Activated T-helper 1 cell treated with anti-CD3 and anti-CD28 coated beads, Interleukin-12 subunit alpha, Interleukin-12 subunit beta, Interleukin-2, Interleukin-4 antibody, amounts not matched to agents 30 ng/mL and 10 ng/mL and 1 ng/mL, durations not matched to agents 14 hours and 24 hours and 36 hours (primary cell): Measurements from ENCODE around the gene INSL3. TPM values are rescaled to one million over a fixed set of nuclear protein-coding genes. Genes with fewer than 3 reads are reported as not detected.
A peak's percentile ranks its signal among the peaks of the same experiment; 100 is the strongest.
"Not testable (repeated sequence)": the region's sequence is repeated elsewhere in the genome, so short reads cannot be mapped to it uniquely, and the experiment has no call there.

Experiments
- DNase-seq: peaks from one replicate; pipeline ENCODE4 v3.0.0; 2021; ENCODE audit warnings: low spot score
- H3K27ac Mint-ChIP-seq: one replicate; pipeline ENCODE4 v1.8.0; 2021; ENCODE audit warnings: mild to moderate bottlenecking, mixed read lengths
- H3K27me3 Mint-ChIP-seq: one replicate; pipeline ENCODE4 v1.8.0; 2022; ENCODE audit warnings: mild to moderate bottlenecking, moderate library complexity, mixed read lengths; ENCODE audit not compliant: insufficient read depth
- H3K36me3 Mint-ChIP-seq: one replicate; pipeline ENCODE4 v1.8.0; 2021; ENCODE audit warnings: low read depth, mixed read lengths
- H3K4me1 Mint-ChIP-seq: one replicate; pipeline ENCODE4 v1.8.0; 2021; ENCODE audit warnings: low read depth, mixed read lengths
- H3K4me3 Mint-ChIP-seq: one replicate; pipeline ENCODE4 v1.8.0; 2021; ENCODE audit warnings: mild to moderate bottlenecking, moderate library complexity, mixed read lengths
- H3K9me3 Mint-ChIP-seq: one replicate; pipeline ENCODE4 v1.8.0; 2021; ENCODE audit warnings: mixed read lengths
- intact Hi-C: fragments of 100-400 bp; cut with micrococcal nuclease; formaldehyde crosslinking; loops from one replicate; pipeline ENCODE4 v1.15.1; 2024
- total RNA-seq: library from RNA; stranded (reverse); gene quantifications from 2 replicates; pipeline ENCODE4 v1.2.3, GENCODE V29; 2022

INSL3 gene
- total RNA-seq, 1 donor from 2014 or later: 9.3 TPM

DNA sequence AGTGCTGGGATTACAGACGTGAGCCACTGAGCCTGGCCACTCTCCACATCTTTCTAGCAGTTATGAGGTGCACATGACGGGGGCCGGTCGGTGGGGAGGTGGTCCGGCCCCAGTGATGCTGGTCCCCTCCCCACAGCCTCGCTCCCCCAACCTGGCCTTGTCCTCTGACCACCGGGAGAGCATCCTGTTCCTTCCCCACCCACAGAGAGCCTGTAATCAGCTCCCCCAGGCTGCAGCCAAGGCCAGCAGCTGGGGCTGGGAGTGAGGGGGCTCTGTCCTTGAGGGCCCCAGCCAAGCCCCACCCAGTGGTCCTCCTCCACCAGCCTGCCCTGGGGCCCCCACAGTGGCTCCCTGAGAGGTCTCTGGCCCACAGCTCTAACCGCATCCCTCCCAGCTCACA, 3.0 kb upstream of the INSL3 start:
- H3K4me1 Mint-ChIP-seq: no peaks in the 10 kb centered on the region
- peak overlapping the region; percentile 34 for H3K27ac Mint-ChIP-seq
- peaks cover 22% of the 10 kb centered on the region for H3K36me3 Mint-ChIP-seq
- intact Hi-C loops: no loop called here
- no peaks in the 10 kb centered on the region for H3K9me3 Mint-ChIP-seq
- H3K27me3 Mint-ChIP-seq: no peaks in the 10 kb centered on the region
- H3K4me3 Mint-ChIP-seq: no peak overlapping the region
- no peak for DNase-seq

DNA sequence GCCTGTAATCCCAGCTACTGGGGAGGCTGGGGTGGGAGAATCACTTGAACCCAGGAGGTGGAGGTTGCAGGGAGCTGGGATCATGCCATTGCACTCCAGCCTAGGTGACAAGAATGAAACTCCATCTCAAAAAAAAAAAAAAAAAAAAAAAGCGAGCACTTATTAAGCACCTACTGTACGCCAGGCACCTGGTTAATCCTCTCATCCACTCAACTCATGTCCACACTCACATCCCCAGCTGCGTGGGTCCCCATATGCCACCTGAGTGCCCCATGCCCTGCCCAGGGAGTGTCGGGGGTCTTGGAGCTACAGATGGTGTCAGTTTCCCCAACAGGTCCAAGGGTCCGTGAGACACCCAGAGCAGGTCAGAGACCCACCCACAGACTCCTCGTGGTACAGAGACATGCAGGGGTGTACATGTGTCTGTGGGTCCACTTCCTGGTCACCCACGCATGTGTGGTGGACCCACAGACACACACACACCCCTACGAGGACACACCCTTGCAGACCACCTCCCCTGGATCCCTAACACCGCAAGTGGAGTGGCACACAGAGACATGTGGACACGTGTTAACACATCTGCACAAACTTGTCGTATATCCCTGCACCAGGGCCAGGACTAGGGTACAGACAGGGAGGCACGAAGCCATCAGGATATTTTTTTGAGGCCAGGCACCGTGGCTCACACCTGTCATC, 3.5 kb downstream of the INSL3 start:
- intact Hi-C loops: no loop called here
- DNase-seq: no peak
- no peak overlapping the region for H3K27ac Mint-ChIP-seq
- no peaks in the 10 kb centered on the region for H3K27me3 Mint-ChIP-seq
- no peak overlapping the region for H3K4me3 Mint-ChIP-seq
- H3K4me1 Mint-ChIP-seq: no peaks in the 10 kb centered on the region
- no peaks in the 10 kb centered on the region for H3K9me3 Mint-ChIP-seq
- H3K36me3 Mint-ChIP-seq: peaks cover 5% of the 10 kb centered on the region

DNA sequence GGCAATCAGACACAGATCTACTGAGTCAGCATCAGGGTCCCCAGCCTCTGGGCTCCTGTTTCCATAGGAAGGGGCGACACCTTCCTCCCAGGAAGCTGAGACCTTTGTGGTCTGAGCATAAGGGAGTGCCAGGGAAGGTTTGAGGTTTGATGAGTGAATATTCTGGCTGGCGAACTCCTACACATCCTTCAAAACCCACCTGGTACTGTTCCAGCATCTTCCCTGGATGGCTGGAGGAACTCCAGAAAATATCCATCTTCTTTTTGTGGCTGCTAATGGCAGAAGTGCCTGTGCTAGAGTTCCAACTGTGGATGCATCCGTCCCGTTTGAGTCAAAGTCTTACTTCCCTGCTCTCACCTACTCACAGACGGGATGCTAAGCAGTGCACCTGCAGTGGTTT, 9.2 kb downstream of the INSL3 start:
- no peak overlapping the region for H3K27ac Mint-ChIP-seq

DNA sequence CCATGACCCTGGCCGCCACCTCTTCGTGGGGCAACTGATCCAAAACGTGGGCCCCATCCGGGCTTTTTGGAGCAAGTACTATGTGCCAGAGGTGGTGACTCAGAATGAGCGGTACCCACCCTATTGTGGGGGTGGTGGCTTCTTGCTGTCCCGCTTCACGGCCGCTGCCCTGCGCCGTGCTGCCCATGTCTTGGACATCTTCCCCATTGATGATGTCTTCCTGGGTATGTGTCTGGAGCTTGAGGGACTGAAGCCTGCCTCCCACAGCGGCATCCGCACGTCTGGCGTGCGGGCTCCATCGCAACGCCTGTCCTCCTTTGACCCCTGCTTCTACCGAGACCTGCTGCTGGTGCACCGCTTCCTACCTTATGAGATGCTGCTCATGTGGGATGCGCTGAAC, 9.6 kb downstream of the INSL3 start:
- H3K27me3 Mint-ChIP-seq: peaks cover 6% of the 10 kb centered on the region
- H3K4me1 Mint-ChIP-seq: peaks cover 5% of the 10 kb centered on the region
- no peak for DNase-seq
- no peak overlapping the region for H3K4me3 Mint-ChIP-seq
- no peak overlapping the region for H3K27ac Mint-ChIP-seq
- H3K9me3 Mint-ChIP-seq: no peaks in the 10 kb centered on the region
- intact Hi-C loops: no loop called here
- peaks cover 5% of the 10 kb centered on the region for H3K36me3 Mint-ChIP-seq

More for the DNA sequence above, 9.2 kb downstream of the INSL3 start:
- intact Hi-C loops: no loop called here
- H3K27me3 Mint-ChIP-seq: peaks cover 6% of the 10 kb centered on the region
- H3K4me1 Mint-ChIP-seq: peaks cover 4% of the 10 kb centered on the region
- H3K9me3 Mint-ChIP-seq: no peaks in the 10 kb centered on the region
- H3K36me3 Mint-ChIP-seq: peaks cover 5% of the 10 kb centered on the region
- no peak for DNase-seq
- no peak overlapping the region for H3K4me3 Mint-ChIP-seq

DNA sequence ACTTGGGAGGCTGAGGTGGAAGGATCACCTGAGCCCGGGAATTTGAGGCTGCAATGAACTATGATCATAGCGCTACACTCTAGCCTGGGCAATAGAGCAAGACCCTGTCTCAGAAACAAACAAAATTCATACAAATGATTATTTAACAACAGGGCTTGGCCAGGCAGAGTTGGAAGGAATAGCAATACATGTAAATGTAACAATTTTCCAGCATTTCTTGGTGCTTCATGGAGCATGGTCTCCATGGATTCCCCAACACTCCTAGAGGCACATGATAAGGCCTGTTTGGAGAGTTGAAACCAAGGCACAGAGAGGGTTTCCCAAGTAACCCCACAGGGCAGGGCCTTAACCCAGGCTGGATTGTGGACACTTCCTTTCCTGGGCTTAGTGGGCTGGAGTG, 10.2 kb downstream of the INSL3 start:
- Mint-ChIP-seq H3K27me3 (peaks cover 6% of the 10 kb centered on the region), H3K4me3 (no peak overlapping the region), H3K36me3 (peaks cover under 1% of the 10 kb centered on the region), H3K4me1 (peaks cover 5% of the 10 kb centered on the region), H3K9me3 (no peaks in the 10 kb centered on the region), H3K27ac (no peak overlapping the region)
- intact Hi-C loops: no loop called here
- DNase-seq: no peak

DNA sequence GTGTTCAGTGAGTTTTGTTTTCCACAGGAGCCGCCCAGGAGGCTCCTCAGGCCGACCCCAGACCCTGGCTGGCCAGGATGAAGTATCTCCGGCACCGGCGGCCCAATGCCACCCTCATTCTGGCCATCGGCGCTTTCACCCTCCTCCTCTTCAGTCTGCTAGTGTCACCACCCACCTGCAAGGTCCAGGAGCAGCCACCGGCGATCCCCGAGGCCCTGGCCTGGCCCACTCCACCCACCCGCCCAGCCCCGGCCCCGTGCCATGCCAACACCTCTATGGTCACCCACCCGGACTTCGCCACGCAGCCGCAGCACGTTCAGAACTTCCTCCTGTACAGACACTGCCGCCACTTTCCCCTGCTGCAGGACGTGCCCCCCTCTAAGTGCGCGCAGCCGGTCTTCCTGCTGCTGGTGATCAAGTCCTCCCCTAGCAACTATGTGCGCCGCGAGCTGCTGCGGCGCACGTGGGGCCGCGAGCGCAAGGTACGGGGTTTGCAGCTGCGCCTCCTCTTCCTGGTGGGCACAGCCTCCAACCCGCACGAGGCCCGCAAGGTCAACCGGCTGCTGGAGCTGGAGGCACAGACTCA, 13.5 kb downstream of the INSL3 start:
- no peak overlapping the region for H3K4me3 Mint-ChIP-seq
- H3K9me3 Mint-ChIP-seq: no peaks in the 10 kb centered on the region
- no peak for DNase-seq
- no peaks in the 10 kb centered on the region for H3K36me3 Mint-ChIP-seq
- H3K4me1 Mint-ChIP-seq: peaks cover 23% of the 10 kb centered on the region
- intact Hi-C loops: no loop called here
- no peak overlapping the region for H3K27ac Mint-ChIP-seq
- peaks cover 10% of the 10 kb centered on the region for H3K27me3 Mint-ChIP-seq

DNA sequence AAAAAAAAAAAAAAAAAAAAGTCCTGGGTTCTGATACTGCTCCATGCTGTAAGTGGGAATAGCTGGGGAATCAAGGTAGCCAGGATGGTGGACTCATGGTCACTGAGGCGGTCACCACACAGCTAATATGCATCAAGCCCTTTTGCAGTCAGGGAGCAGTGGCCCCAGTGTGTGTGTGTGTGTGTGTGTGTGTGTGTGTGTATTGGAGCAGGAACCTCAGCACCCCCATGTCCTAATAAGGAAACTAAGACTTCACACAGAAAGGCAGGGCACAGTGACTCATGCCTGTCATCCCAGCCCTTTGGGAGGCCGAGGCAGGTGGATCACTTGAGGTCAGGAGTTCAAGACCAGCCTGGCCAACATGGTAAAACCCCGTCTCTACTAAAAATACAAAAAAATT, 14.4 kb downstream of the INSL3 start:
- no peaks in the 10 kb centered on the region for H3K9me3 Mint-ChIP-seq

DNA sequence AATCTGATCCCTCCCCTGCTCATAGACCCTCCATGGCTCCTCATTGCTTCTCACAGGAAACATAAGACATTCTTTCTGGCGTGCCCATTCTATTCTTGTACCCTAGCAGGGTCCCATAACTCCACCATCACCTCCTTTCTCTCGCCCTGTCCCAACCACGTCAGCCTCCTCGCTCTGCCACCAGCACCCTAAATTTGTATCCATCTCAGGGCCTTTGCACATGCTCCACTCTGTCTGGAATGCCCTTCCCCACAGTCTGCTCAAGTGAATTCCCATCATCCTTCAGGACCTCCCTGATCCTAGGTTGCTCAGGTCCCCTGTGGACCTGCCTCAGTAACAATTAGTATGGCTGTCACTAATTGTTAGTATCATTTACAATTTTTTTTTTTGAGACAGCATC, 15.9 kb downstream of the INSL3 start:
- DNase-seq: no peak
- intact Hi-C loops: no loop called here
- Mint-ChIP-seq H3K27me3 (peaks cover 10% of the 10 kb centered on the region), H3K36me3 (no peaks in the 10 kb centered on the region), H3K27ac (no peak overlapping the region), H3K4me1 (peaks cover 29% of the 10 kb centered on the region), H3K9me3 (no peaks in the 10 kb centered on the region), H3K4me3 (no peak overlapping the region)

More for the DNA sequence above, 14.4 kb downstream of the INSL3 start:
- intact Hi-C loops: no loop called here
- H3K27me3 Mint-ChIP-seq: peaks cover 10% of the 10 kb centered on the region
- H3K27ac Mint-ChIP-seq: no peak overlapping the region
- no peak overlapping the region for H3K4me3 Mint-ChIP-seq
- no peaks in the 10 kb centered on the region for H3K36me3 Mint-ChIP-seq
- peaks cover 29% of the 10 kb centered on the region for H3K4me1 Mint-ChIP-seq
- DNase-seq: no peak

DNA sequence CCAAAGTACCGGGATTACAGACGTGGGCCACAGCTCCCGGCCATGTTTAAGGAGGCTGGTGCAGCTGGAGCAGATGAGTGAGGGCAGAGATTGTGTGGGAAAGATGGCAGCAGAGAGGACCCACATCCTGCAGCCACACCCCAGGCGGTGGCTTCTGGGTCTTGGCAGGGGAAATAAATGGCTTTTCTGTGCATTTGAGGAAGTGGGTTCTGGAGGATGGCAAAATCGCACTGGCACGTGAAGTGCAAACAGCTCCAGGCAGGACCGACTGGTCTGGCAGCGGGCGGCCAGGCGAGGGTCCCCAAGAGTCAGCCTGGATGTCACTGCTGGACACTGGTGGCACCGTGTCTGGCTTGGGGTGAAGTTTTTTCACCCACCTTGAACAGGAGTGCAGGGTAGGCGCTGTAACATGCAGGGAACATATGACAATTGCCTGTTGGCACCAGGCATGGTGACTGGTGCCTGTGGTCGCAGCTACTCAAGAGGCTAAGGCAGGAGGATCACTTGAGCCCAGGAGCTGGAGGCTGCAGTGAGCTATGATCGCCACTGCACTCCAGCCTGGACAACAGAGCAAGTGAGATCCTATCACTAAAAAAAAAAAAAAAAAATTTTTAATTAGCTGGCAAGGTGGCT, 17.9 kb downstream of the INSL3 start:
- intact Hi-C loops: no loop called here
- H3K4me1 Mint-ChIP-seq: peaks cover 29% of the 10 kb centered on the region
- H3K9me3 Mint-ChIP-seq: no peaks in the 10 kb centered on the region
- H3K27ac Mint-ChIP-seq: no peak overlapping the region
- DNase-seq: peak; percentile 9
- H3K27me3 Mint-ChIP-seq: peaks cover 6% of the 10 kb centered on the region
- H3K4me3 Mint-ChIP-seq: peak overlapping the region; percentile 19
- H3K36me3 Mint-ChIP-seq: no peaks in the 10 kb centered on the region

DNA sequence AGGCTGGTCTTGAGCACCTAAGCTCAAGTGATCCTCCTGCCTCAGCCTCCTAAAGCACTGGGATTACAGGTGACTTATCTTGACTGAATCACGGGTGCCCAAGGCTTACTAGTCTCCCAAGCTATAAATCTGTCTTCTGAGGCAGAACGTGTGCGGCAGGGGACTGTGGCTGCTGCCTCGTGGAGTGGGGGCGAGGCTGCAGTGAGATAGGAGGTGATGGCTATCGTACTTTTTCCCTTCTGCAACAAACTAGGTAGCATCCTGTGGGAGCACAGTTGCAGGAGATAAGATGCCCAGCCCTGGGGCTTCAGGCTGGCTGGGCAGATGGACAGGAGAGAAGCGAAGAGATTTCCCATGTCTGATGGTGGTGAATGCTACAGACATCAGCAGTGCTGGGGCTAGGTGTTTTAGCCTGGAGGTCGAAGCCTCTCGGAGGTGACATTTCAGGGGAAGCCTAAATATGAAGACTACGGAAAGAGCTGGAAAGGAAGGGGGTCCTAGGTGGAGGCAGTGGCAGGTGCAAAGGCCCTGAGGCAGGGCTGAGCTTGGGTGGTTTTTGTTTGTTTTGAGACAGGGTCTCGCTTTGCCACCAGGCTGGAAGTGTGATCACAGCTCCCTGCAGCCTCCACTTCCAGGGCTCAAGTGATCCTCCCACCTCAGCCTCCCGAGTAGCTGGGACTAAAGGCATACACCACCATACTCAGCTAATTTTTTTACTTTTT, 19.0 kb downstream of the INSL3 start:
- DNase-seq: no peak
- intact Hi-C loops: no loop called here
- H3K4me1 Mint-ChIP-seq: peaks cover 34% of the 10 kb centered on the region
- no peaks in the 10 kb centered on the region for H3K36me3 Mint-ChIP-seq
- H3K27ac Mint-ChIP-seq: no peak overlapping the region
- H3K27me3 Mint-ChIP-seq: peaks cover 3% of the 10 kb centered on the region
- H3K4me3 Mint-ChIP-seq: no peak overlapping the region
- no peaks in the 10 kb centered on the region for H3K9me3 Mint-ChIP-seq

DNA sequence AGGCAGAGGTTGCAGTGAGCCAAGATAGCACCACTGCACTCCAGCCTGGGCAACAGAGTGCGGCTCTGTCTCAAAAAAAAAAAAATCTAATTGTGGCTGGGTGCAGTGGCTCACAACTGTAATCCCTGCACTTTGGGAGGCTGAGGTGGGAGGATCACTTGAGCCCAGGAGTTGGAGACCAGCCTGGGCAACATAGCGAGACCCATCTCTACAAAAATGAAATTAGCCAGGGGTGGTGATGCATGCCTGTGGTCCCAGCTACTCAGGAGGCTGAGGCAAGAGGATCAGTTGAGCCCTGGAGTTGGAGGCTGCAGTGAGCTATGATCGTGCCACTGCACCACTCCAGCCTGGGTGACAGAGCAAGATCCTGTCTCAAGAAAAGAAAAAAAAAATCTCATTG, 22.7 kb downstream of the INSL3 start:
- intact Hi-C loops: loop anchor here (5.0 kb wide), 1 partner anchor 59 kb away; the partner anchor contains the start of gene RPL18A
- DNase-seq: not testable (repeated sequence)
- peaks cover 34% of the 10 kb centered on the region for H3K4me1 Mint-ChIP-seq

DNA sequence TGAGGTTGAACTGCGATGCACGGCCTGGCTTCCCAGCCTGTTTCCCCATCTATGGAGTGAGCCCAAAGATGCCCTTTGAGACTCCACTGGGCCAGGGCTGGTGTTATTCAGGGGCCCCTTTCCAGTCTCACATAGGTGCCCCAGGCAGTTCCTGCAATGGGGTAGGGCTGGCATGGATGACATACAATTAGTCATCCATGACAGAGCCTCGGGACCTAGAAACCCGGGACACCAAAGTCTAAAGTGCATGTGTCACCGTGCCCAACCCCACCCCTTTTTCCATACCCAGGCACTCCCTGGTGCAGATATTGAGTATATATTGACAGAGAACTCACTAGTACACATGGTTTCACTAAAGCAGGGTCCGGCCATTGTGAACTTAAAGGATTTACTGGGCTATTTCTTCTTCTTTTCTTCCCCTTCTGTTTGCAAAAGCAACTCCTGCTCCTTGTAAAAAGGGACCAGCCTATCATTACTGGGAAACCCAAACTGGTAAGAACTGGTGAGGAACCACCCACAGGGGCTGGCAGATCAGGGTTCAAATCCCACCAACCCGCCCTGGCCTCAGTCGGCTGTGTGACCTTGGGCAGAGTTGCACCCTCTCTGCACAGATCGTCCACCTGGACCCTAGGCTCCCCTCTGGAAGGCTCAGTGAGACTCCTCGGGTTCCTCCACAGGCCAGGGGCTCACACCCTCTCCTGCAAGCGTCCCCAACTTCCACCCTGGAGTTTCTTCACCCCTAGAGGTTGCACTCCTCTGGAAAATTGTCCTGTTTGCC, 23.7 kb downstream of the INSL3 start:
- Mint-ChIP-seq H3K27me3 (peaks cover 17% of the 10 kb centered on the region), H3K27ac (peak overlapping the region; percentile 6), H3K36me3 (no peaks in the 10 kb centered on the region), H3K4me1 (peaks cover 31% of the 10 kb centered on the region), H3K9me3 (no peaks in the 10 kb centered on the region), H3K4me3 (no peak overlapping the region)
- intact Hi-C loops: loop anchor here (5.0 kb wide), 1 partner anchor 60 kb away; the partner anchor contains the start of gene RPL18A
- DNase-seq: no peak

More for the DNA sequence above, 22.7 kb downstream of the INSL3 start:
- H3K36me3 Mint-ChIP-seq, H3K27ac Mint-ChIP-seq, H3K4me3 Mint-ChIP-seq, H3K9me3 Mint-ChIP-seq: not testable (repeated sequence)
- peaks cover 17% of the 10 kb centered on the region for H3K27me3 Mint-ChIP-seq
